ENCODE results near the gene FYB1.
"Not testable (repeated sequence)": the region's sequence is repeated elsewhere in the genome, so short reads cannot be mapped to it uniquely, and the experiment has no call there.

The FYB1 gene

GRCh38 chr5:39186289-39186688, 33.1 kb downstream of the FYB1 start:
- Histone ChIP-seq H3K9me3 (ENCODE audit: insufficient read depth, low read depth, low read length) (no peaks in the 10 kb centered on the region), H3K27me3 (ENCODE audit: insufficient read depth, low read length, poor library complexity, severe bottlenecking) (no peaks in the 10 kb centered on the region), H3K4me1 (ENCODE audit: insufficient read depth, low read length, poor library complexity, severe bottlenecking) (peaks cover 89% of the 10 kb centered on the region), H2AFZ (ENCODE audit: low read length) (no peak overlapping the region), H3K4me3 (ENCODE audit: low read length, poor library complexity, severe bottlenecking) (peak overlapping the region; percentile 4), H3K9me2 (replicated peaks; ENCODE audit: low read depth, low read length) (no peaks in the 10 kb centered on the region), H3K4me2 (ENCODE audit: low read depth, low read length, poor library complexity, severe bottlenecking) (peak overlapping the region; percentile 94), H3K79me2 (ENCODE audit: insufficient read depth, low read length) (peaks cover 97% of the 10 kb centered on the region), H3F3A (ENCODE audit: low read depth) (peaks cover 3% of the 10 kb centered on the region; the same call in 1 of the 2 replicates), H3K36me3 (ENCODE audit: insufficient read depth, low read length) (peaks cover 4% of the 10 kb centered on the region; the same call in 1 of the 2 replicates), H4K20me1 (ENCODE audit: insufficient read depth, low read length, poor library complexity, severe bottlenecking) (no peaks in the 10 kb centered on the region), H3K9ac (ENCODE audit: low read depth, low read length, poor library complexity, severe bottlenecking) (peak overlapping the region; percentile 90)
- no peak for TF ChIP-seq CTCF (conservative IDR thresholded peaks at IDR 0.05; ENCODE audit: low read length)
- TF ChIP-seq EZH2phosphoT487 (IDR thresholded peaks at IDR 0.05; ENCODE audit: borderline replicate concordance): no peak

- H3K79me2 ChIP-seq (ENCODE audit: insufficient read depth, low read length): peaks cover 99% of the 10 kb centered on the region
- H4K20me1 ChIP-seq (ENCODE audit: insufficient read depth, low read length, poor library complexity, severe bottlenecking): no peaks in the 10 kb centered on the region
- peaks cover 4% of the 10 kb centered on the region; the same call in 1 of the 2 replicates for H3K36me3 ChIP-seq (ENCODE audit: insufficient read depth, low read length)
- H3K4me3 ChIP-seq (ENCODE audit: low read length, poor library complexity, severe bottlenecking): peak overlapping the region; percentile 4
- H3K9me3 ChIP-seq (ENCODE audit: insufficient read depth, low read depth, low read length): no peaks in the 10 kb centered on the region
- TF ChIP-seq CTCF (conservative IDR thresholded peaks at IDR 0.05; ENCODE audit: low read length) (no peak), EZH2phosphoT487 (IDR thresholded peaks at IDR 0.05; ENCODE audit: borderline replicate concordance) (no peak)
- H3K9me2 ChIP-seq (replicated peaks; ENCODE audit: low read depth, low read length): no peaks in the 10 kb centered on the region
- H3K4me2 ChIP-seq (ENCODE audit: low read depth, low read length, poor library complexity, severe bottlenecking): peak overlapping the region; percentile 94
- H3K4me1 ChIP-seq (ENCODE audit: insufficient read depth, low read length, poor library complexity, severe bottlenecking): peaks cover 91% of the 10 kb centered on the region
- peaks cover under 1% of the 10 kb centered on the region; the same call in 1 of the 2 replicates for H3F3A ChIP-seq (ENCODE audit: low read depth)
- no peak overlapping the region for H2AFZ ChIP-seq (ENCODE audit: low read length)
- H3K9ac ChIP-seq (ENCODE audit: low read depth, low read length, poor library complexity, severe bottlenecking): peak overlapping the region; percentile 51
- H3K27me3 ChIP-seq (ENCODE audit: insufficient read depth, low read length, poor library complexity, severe bottlenecking): no peaks in the 10 kb centered on the region
Measured at GRCh38 chr5:39185761-39186160, 33.6 kb downstream of the FYB1 start.

DNA sequence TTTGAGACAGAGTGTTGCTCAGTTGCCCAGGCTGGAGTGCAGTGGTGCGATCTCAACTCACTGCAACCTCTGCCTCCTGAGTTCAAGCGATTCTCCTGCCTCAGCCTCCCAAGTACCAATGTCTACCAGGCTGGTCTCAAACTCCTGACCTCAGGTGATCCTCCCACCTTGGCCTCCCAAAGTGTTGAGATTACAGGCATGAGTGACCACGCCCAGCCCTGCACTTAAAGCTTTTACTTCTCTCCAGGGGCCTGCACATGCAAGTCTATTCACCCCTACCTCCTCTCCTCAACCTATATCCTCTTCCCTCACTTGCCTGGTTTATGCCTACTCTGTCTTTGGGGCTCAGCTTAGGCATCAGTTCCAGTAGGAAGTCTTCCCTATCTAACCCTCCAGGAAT, 39.8 kb downstream of the FYB1 start:
- not testable (repeated sequence) for H2AFZ ChIP-seq (ENCODE audit: low read length); H3K27me3 ChIP-seq (ENCODE audit: insufficient read depth, low read length, poor library complexity, severe bottlenecking); H3K36me3 ChIP-seq (ENCODE audit: insufficient read depth, low read length); H3K9me3 ChIP-seq (ENCODE audit: insufficient read depth, low read depth, low read length); H3K4me3 ChIP-seq (ENCODE audit: low read length, poor library complexity, severe bottlenecking); H3K9me2 ChIP-seq (replicated peaks; ENCODE audit: low read depth, low read length); H4K20me1 ChIP-seq (ENCODE audit: insufficient read depth, low read length, poor library complexity, severe bottlenecking)
- peaks cover 77% of the 10 kb centered on the region for H3K79me2 ChIP-seq (ENCODE audit: insufficient read depth, low read length)
- H3K4me2 ChIP-seq (ENCODE audit: low read depth, low read length, poor library complexity, severe bottlenecking): peak overlapping the region; percentile 46
- peak overlapping the region; percentile 75 for H3K9ac ChIP-seq (ENCODE audit: low read depth, low read length, poor library complexity, severe bottlenecking)
- H3F3A ChIP-seq (ENCODE audit: low read depth): peaks cover 35% of the 10 kb centered on the region
- H3K4me1 ChIP-seq (ENCODE audit: insufficient read depth, low read length, poor library complexity, severe bottlenecking): peaks cover 95% of the 10 kb centered on the region

DNA sequence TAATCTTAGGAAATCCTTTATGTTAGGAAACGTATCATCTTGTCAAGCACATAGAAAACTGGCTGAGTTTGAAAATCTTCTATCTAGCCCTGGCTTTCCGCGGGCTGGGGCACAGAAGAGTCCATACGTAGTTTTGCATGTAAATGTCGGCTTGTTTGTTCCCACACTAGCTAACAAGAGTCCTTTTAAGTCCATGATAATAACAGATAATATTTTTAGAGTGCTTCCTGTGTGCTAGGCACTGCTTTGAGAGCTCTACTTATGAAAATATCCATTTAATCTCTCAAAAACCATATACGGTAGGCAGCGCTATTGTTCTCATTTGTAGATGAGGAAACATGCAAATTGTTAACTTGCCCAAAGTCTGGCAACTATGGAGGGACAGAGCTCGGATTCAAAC, 40.5 kb downstream of the FYB1 start:
- no peaks in the 10 kb centered on the region for H4K20me1 ChIP-seq (ENCODE audit: insufficient read depth, low read length, poor library complexity, severe bottlenecking)
- H3K79me2 ChIP-seq (ENCODE audit: insufficient read depth, low read length): peaks cover 77% of the 10 kb centered on the region
- H3K36me3 ChIP-seq (ENCODE audit: insufficient read depth, low read length): peaks cover 9% of the 10 kb centered on the region
- TF ChIP-seq EZH2phosphoT487 (IDR thresholded peaks at IDR 0.05; ENCODE audit: borderline replicate concordance): no peak
- TF ChIP-seq CTCF (conservative IDR thresholded peaks at IDR 0.05; ENCODE audit: low read length): no peak
- H3K4me1 ChIP-seq (ENCODE audit: insufficient read depth, low read length, poor library complexity, severe bottlenecking): peaks cover 97% of the 10 kb centered on the region
- H3K9me2 ChIP-seq (replicated peaks; ENCODE audit: low read depth, low read length): no peaks in the 10 kb centered on the region
- H3K4me3 ChIP-seq (ENCODE audit: low read length, poor library complexity, severe bottlenecking): peak overlapping the region; percentile 71
- H3K9ac ChIP-seq (ENCODE audit: low read depth, low read length, poor library complexity, severe bottlenecking): peak overlapping the region; percentile 75
- peak overlapping the region; percentile 89 for H3K4me2 ChIP-seq (ENCODE audit: low read depth, low read length, poor library complexity, severe bottlenecking)
- no peak overlapping the region for H2AFZ ChIP-seq (ENCODE audit: low read length)
- peaks cover 35% of the 10 kb centered on the region for H3F3A ChIP-seq (ENCODE audit: low read depth)
- no peaks in the 10 kb centered on the region for H3K9me3 ChIP-seq (ENCODE audit: insufficient read depth, low read depth, low read length)
- no peaks in the 10 kb centered on the region for H3K27me3 ChIP-seq (ENCODE audit: insufficient read depth, low read length, poor library complexity, severe bottlenecking)

Data from Loucy (cell line).